DMS 273 treated with DMSO at 0.1 percent for 48 hours (cell line): Measurements from ENCODE around the gene CGB8.
"Not testable (repeated sequence)": the region's sequence is repeated elsewhere in the genome, so short reads cannot be mapped to it uniquely, and the experiment has no call there.

ENCODE experiments used
- DNase-seq: peaks from one replicate; lab custom pipeline; 2025; lab: John Stamatoyannopoulos, UW

CGB8 gene

GRCh38 chr19:49049011-49049410 lies at the start of gene CGB8:
Gene CGB8 (minus strand): TSS chr19:49049111. CDS start chr19:49048739, 372 bp downstream.
- DNase-seq: not testable (repeated sequence)

DNA sequence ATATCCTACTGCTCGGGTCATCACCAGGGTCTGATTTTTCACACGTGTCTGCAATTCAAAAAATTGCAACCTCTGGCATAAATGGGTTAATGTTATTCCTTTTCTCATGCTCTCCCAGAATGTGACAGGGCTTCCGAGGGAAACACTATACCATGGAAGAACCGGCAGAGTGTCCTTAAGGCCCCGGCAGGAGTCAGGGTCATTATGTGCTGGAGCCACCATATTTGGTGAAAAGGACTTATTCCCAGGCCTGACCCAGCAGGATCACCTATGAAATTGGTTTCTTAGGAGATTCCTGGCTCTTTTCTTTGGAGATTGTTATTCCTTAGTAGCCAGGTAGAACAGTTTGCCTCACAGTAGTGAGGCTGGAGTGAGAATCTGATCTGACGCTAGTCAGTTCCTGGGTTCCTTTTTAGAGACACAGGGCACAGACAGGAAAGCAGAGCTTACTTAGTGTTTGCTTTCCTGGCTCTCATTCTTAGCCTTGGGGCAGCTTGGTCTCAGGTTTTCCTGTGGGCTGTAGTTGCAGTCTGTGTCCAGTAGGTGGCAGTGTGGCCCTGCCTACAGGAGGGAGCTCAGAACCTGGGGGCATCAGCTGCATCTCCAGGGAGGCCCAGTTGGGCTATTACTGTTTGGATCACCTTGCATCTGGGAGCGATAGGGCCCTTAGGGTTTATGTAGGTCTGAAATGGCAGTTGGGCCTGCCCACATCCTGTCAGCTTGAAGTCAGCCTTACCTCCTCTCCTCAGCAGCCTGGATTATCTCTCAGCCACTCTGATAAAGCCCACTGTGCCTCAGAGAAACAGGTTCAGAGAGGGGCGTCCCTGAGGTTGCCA lies 48.8 kb upstream of the CGB8 start:
- DNase-seq: peak; percentile 55

DNA sequence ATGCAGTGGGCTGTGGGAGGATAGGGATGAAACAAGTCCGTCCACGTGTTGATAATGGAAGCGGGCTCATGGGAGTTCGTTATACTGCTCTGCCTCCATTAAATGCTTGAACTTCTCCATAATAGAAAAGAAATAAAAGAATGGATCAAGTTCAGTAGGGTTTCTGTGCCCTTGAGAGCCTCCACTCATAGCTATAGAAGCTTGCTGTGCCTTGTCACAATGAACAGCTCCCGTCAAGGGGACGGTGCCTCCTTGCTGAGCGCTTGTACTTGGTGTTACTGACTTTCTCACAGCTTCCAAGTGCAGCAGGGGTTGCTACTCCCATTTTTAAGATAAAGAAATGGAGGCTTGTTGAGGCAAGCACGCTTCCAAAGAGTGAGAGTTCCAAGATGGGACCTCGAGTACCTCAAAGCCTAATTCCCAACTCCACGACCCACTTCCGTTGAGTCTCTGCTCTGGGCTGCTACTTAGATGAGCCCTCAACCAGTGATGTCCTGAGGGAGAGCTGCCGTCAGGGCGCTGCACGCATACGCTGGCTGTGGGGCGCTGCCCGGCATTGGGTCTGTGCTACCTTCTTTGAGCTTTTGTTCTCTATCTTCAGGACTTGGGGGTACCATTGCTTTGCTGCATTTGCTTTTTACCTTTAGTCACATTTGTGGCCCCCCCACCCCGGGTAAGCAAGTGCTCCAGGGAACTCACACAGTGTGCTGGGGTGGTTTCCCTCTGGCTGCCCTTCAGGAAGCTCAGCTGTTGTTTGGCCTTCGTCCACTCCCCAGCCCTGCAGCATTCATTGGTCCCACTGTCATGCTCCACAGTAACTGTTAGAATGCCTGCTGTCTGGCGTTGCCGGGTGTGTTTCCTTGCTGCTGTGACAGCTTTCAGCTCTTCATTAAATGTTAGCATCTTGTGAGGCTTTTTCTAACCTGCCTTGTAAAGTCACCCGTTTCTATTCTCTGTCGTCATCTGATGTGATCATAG lies 45.9 kb upstream of the CGB8 start:
- no peak for DNase-seq

DNA sequence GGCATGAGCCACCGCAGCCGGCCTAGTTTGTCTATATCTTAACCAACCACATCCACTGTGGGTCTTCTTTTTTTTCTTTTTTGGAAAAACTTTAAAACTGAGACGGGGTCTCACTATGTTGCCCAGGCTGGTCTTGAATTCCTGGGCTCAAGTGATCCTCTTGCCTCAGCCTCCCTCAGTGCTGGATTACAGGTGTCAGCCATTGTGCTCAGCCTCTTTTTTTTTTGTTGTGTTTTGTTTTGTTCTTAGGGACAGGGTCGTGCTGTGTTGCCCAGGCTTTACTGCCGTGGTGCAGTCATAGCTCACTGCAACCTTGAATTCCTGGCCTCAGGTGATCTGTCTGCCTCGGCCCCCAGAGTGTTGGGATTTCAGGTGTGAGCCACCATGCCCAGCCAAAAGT lies 43.8 kb upstream of the CGB8 start:
- DNase-seq: no peak

DNA sequence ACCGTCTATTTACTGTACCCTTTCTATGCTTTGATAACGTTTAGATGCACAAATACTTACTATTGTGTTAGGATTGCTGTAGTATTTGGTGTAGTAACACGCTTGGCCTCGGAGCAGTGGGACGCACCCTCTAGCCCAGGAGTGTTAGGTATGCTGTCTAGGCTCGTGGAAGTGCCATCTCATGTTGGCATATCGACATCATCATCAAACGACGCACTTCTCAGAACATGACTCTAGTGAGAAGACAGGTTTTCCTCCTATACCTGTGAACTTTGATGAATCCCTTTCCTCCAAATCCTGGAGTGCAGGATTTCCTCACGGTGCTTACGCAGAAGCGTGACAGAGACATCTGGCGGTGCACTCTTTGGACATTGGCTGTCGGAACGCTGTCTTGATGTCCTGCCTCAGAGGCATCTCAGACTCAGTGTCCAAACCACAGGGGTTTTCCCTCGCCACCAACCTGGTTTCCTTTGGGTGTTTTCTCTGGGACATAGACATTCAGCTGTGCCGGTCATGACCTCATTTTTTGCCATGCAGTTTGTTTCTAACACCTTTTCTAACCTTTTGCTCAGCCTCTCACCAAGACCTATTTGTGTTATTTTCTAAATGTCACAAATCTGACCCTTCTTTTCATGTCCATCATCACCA lies 42.6 kb upstream of the CGB8 start:
- DNase-seq: no peak

DNA sequence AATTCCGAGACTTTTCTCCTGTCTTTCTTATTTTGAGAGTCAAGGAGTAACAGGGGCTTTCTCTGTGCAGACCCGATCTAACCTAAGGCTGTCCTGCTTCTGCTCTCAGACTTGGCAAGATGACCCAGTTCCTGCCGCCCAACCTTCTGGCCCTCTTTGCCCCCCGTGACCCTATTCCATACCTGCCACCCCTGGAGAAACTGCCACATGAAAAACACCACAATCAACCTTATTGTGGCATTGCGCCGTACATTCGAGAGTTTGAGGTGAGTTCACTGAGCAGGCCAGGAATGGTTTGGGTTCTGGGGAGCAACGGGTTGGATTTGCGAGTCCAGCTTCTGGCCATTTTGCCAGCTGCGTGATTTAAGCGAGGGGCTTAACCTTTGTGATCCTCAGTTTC lies 37.4 kb upstream of the CGB8 start:
- no peak for DNase-seq

DNA sequence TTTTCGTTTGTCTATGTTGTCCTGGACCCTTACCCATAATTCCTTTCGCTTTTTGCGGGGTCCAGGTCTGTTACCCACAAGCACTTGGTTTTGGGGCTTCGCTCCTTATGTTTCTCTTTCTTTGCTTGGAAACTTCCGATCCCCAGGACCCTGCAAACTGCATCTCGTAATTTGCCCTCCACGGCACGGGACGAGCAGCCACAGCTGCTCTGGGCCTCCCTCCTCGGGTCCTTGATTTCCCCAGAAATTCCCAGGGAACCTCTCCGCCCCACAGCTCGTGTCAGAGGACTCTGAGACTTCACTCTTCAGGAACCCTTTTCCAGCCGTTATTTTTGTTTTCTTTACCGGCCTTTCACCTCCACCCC lies 36.9 kb upstream of the CGB8 start:
- DNase-seq: no peak

GRCh38 chr19:49085020-49085867 lies 36.3 kb upstream of the CGB8 start, which contains the start of gene SNRNP70:
Gene SNRNP70 (plus strand): TSS chr19:49085451. CDS start chr19:49086415, 964 bp downstream.
- peak; percentile 99 for DNase-seq

- peak; percentile 17 for DNase-seq
Observed at GRCh38 chr19:49084206-49085019, 35.5 kb upstream of the CGB8 start.

DNA sequence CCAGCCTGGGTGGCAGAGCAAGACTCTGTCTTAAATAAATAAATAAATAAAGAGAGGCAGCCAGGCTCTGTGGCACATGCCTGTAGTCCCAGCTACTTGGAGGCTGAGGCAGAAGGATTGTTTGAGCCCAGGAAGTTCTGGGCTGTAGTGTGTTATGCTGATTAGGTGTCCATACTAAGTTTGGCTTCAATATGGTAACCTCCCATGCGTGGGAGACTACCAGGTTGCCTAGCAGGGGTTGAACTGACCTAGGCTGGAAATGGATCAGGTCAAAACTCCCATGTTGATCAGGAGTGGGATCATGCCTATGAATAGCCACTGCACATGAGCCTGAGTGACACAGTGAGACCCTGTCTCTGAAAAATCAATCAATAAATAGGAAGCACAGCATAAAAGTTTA lies 32.4 kb upstream of the CGB8 start:
- no peak for DNase-seq

DNA sequence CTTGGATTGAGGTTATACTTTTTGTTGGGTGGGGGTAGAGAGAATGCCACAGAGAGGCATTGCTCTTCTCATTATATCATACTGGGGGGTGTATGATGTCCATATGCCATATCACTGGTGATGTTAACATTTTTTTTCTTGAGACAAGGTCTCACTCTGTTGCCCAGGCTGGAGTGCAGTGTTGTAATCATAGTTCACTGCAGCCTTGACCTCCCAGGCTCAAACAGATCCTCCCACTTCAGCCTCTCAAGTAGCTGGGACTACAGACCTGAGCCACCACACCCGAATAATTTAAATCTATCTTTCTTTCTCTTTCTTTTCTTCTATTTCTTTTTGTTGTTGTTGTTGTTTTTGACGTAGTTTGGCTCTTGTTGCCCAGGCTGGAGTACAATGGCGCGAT lies 31.5 kb upstream of the CGB8 start:
- no peak for DNase-seq

- DNase-seq: not testable (repeated sequence)
Observed at GRCh38 chr19:49074869-49075268, 26.0 kb upstream of the CGB8 start.

- DNase-seq: no peak
Observed at GRCh38 chr19:49073514-49074378, 24.8 kb upstream of the CGB8 start.

- DNase-seq: no peak
Observed at GRCh38 chr19:49071860-49072547, 23.1 kb upstream of the CGB8 start.

DNA sequence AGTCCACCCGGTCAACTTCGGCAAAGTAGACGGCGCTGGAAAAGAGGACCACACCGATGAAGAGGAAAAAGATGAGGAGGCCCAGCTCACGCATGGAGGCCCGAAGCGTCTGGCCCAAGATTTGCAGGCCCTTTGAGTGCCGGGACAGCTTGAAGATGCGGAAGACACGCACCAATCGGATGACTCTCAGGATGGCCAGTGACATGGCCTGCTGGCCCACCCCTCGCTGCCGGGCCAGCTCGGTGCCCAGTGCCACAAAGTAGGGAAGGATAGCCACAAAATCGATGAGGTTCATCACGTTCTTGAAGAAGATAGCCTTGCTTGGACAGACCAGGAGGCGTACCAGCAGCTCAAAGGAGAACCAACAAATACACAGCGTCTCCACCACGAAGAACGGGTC lies 21.5 kb upstream of the CGB8 start:
- DNase-seq: no peak

DNA sequence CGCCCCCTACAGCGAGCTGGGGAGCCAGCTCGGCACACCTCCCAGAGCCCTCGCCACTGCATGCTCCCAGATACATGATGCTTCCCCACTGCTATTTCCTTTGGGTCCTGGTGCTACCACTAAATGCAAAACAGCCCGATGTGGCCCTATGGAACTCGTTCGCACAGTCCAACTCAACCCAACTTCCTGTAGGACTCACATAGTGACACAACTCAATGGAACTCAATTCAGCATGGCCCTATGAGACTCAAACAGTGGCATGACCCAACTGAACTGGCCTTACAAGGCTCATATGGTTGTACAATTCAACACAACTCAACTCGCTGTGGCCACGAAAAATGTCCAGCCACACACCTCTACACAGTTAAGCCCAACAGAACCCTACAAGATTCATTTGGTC lies 20.1 kb upstream of the CGB8 start:
- no peak for DNase-seq

- DNase-seq: no peak
Observed at GRCh38 chr19:49067554-49067953, 18.6 kb upstream of the CGB8 start.

DNA sequence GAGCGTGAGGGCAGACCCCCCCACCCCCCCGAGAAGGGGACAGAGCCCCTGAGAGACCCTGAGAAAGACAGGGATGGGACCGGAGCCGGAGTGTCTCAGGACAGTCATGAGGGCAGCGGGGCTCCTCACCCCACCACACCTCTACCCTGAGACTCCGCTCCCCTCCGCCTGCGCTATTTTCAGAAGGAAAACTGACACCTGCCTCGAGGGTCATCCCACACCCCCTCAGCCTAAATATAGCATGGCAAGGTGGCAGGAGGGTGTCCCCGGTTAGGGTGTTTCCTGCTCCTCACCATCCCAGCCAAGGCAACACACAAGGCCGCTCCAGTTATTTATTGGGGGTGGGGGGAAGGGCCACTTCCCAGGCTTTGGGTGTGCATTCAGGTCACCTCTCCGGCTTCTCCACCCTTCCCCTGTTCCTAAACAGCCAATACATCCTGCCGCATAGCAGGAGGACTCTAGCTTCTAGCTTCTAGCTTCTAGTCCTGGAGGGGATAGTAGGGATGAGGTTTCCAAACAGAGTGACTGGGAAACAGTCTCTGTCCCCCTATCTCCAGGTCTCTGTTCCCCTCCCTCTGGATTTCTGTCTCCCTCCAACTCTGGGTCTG lies 17.1 kb upstream of the CGB8 start:
- DNase-seq: no peak
